ENCODE data around the gene EIF3F.
"Not testable (repeated sequence)": the region's sequence is repeated elsewhere in the genome, so short reads cannot be mapped to it uniquely, and the experiment has no call there.

The EIF3F gene

GRCh38 chr11:7973011-7973410 is 14.1 kb upstream of the EIF3F start:
- no peak overlapping the region for H3K4me3 Mint-ChIP-seq
- no peaks in the 10 kb centered on the region for H3K4me1 Mint-ChIP-seq (ENCODE audit: low read depth)
- H3K27ac Mint-ChIP-seq: no peak overlapping the region
- DNase-seq: no peak
- no peaks in the 10 kb centered on the region for H3K36me3 Mint-ChIP-seq (ENCODE audit: low read depth)
- peaks cover 16% of the 10 kb centered on the region for H3K27me3 Mint-ChIP-seq
- H3K9me3 Mint-ChIP-seq: no peaks in the 10 kb centered on the region

GRCh38 chr11:7974668-7975067 is 12.5 kb upstream of the EIF3F start:
- Mint-ChIP-seq H3K27me3 (peaks cover 13% of the 10 kb centered on the region), H3K4me3 (no peak overlapping the region), H3K36me3 (ENCODE audit: low read depth) (no peaks in the 10 kb centered on the region), H3K27ac (no peak overlapping the region), H3K9me3 (no peaks in the 10 kb centered on the region), H3K4me1 (ENCODE audit: low read depth) (no peaks in the 10 kb centered on the region)
- no peak for DNase-seq

GRCh38 chr11:7977232-7977917 is 9.8 kb upstream of the EIF3F start:
- H3K27me3 Mint-ChIP-seq: peaks cover 9% of the 10 kb centered on the region
- no peaks in the 10 kb centered on the region for H3K9me3 Mint-ChIP-seq
- H3K4me1 Mint-ChIP-seq (ENCODE audit: low read depth): no peaks in the 10 kb centered on the region
- H3K36me3 Mint-ChIP-seq (ENCODE audit: low read depth): no peaks in the 10 kb centered on the region
- H3K27ac Mint-ChIP-seq: no peak overlapping the region
- no peak overlapping the region for H3K4me3 Mint-ChIP-seq
- DNase-seq: no peak

- no peak for DNase-seq
- no peak overlapping the region for H3K4me3 Mint-ChIP-seq
- H3K9me3 Mint-ChIP-seq: no peaks in the 10 kb centered on the region
- H3K36me3 Mint-ChIP-seq (ENCODE audit: low read depth): no peaks in the 10 kb centered on the region
- H3K27ac Mint-ChIP-seq: no peak overlapping the region
- peaks cover 10% of the 10 kb centered on the region for H3K4me1 Mint-ChIP-seq (ENCODE audit: low read depth)
- H3K27me3 Mint-ChIP-seq: no peaks in the 10 kb centered on the region
These were observed 5.4 kb upstream of the EIF3F start for GRCh38 chr11:7981619-7982157.

- DNase-seq: no peak
- Mint-ChIP-seq H3K4me1 (ENCODE audit: low read depth) (peaks cover 12% of the 10 kb centered on the region), H3K27ac (no peak overlapping the region), H3K36me3 (ENCODE audit: low read depth) (peaks cover 5% of the 10 kb centered on the region), H3K4me3 (no peak overlapping the region), H3K9me3 (no peaks in the 10 kb centered on the region), H3K27me3 (no peaks in the 10 kb centered on the region)
These were observed 4.5 kb upstream of the EIF3F start for GRCh38 chr11:7982582-7983119.

- Mint-ChIP-seq H3K4me3 (no peak overlapping the region), H3K27me3 (no peaks in the 10 kb centered on the region), H3K4me1 (ENCODE audit: low read depth) (peaks cover 21% of the 10 kb centered on the region), H3K9me3 (no peaks in the 10 kb centered on the region), H3K27ac (no peak overlapping the region), H3K36me3 (ENCODE audit: low read depth) (peaks cover 18% of the 10 kb centered on the region)
- DNase-seq: no peak
These were observed 3.1 kb upstream of the EIF3F start for GRCh38 chr11:7983832-7984590.

- H3K9me3 Mint-ChIP-seq, DNase-seq, H3K27me3 Mint-ChIP-seq: not testable (repeated sequence)
- H3K4me1 Mint-ChIP-seq (ENCODE audit: low read depth): peaks cover 43% of the 10 kb centered on the region
- H3K36me3 Mint-ChIP-seq (ENCODE audit: low read depth): peaks cover 50% of the 10 kb centered on the region
- peak overlapping the region; percentile 93 for H3K4me3 Mint-ChIP-seq
- peak overlapping the region; percentile 96 for H3K27ac Mint-ChIP-seq
These were observed 385 bp downstream of the EIF3F start for GRCh38 chr11:7987560-7987883.

- Mint-ChIP-seq H3K4me1 (ENCODE audit: low read depth) (peaks cover 17% of the 10 kb centered on the region), H3K27me3 (no peaks in the 10 kb centered on the region), H3K9me3 (no peaks in the 10 kb centered on the region), H3K36me3 (ENCODE audit: low read depth) (peaks cover 95% of the 10 kb centered on the region), H3K4me3 (no peak overlapping the region), H3K27ac (peak overlapping the region; percentile 65)
- DNase-seq: no peak
These were observed 7.6 kb downstream of the EIF3F start for GRCh38 chr11:7994581-7995278.

- Mint-ChIP-seq H3K4me1 (ENCODE audit: low read depth) (peaks cover 4% of the 10 kb centered on the region), H3K27me3 (no peaks in the 10 kb centered on the region), H3K4me3 (no peak overlapping the region), H3K9me3 (no peaks in the 10 kb centered on the region), H3K27ac (peak overlapping the region; percentile 37), H3K36me3 (ENCODE audit: low read depth) (peaks cover 69% of the 10 kb centered on the region)
- no peak for DNase-seq
These were observed 12.7 kb downstream of the EIF3F start for GRCh38 chr11:7999795-8000194.

GRCh38 chr11:8000390-8000789 is 13.3 kb downstream of the EIF3F start:
- Mint-ChIP-seq H3K9me3 (no peaks in the 10 kb centered on the region), H3K27ac (peak overlapping the region; percentile 37), H3K36me3 (ENCODE audit: low read depth) (peaks cover 63% of the 10 kb centered on the region), H3K4me3 (no peak overlapping the region), H3K4me1 (ENCODE audit: low read depth) (peaks cover 4% of the 10 kb centered on the region), H3K27me3 (no peaks in the 10 kb centered on the region)
- DNase-seq: no peak

- no peaks in the 10 kb centered on the region for H3K27me3 Mint-ChIP-seq
- H3K4me3 Mint-ChIP-seq: no peak overlapping the region
- H3K9me3 Mint-ChIP-seq: no peaks in the 10 kb centered on the region
- no peak overlapping the region for H3K27ac Mint-ChIP-seq
- DNase-seq: no peak
- H3K4me1 Mint-ChIP-seq (ENCODE audit: low read depth): peaks cover 4% of the 10 kb centered on the region
- peaks cover 40% of the 10 kb centered on the region for H3K36me3 Mint-ChIP-seq (ENCODE audit: low read depth)
These were observed 15.5 kb downstream of the EIF3F start for GRCh38 chr11:8002676-8003075.

- Mint-ChIP-seq H3K9me3 (no peaks in the 10 kb centered on the region), H3K27me3 (no peaks in the 10 kb centered on the region), H3K36me3 (ENCODE audit: low read depth) (peaks cover 35% of the 10 kb centered on the region), H3K4me3 (no peak overlapping the region), H3K27ac (no peak overlapping the region), H3K4me1 (ENCODE audit: low read depth) (peaks cover 4% of the 10 kb centered on the region)
- DNase-seq: no peak
These were observed 16.1 kb downstream of the EIF3F start for GRCh38 chr11:8003187-8003586.

GRCh38 chr11:8004008-8004407 is 16.9 kb downstream of the EIF3F start:
- Mint-ChIP-seq H3K4me1 (ENCODE audit: low read depth) (peaks cover 4% of the 10 kb centered on the region), H3K27ac (no peak overlapping the region), H3K27me3 (peaks cover 5% of the 10 kb centered on the region), H3K36me3 (ENCODE audit: low read depth) (peaks cover 27% of the 10 kb centered on the region), H3K9me3 (no peaks in the 10 kb centered on the region), H3K4me3 (no peak overlapping the region)
- DNase-seq: no peak

- no peaks in the 10 kb centered on the region for H3K9me3 Mint-ChIP-seq
- peaks cover 4% of the 10 kb centered on the region for H3K4me1 Mint-ChIP-seq (ENCODE audit: low read depth)
- DNase-seq: no peak
- H3K27me3 Mint-ChIP-seq: peaks cover 5% of the 10 kb centered on the region
- no peak overlapping the region for H3K27ac Mint-ChIP-seq
- no peak overlapping the region for H3K4me3 Mint-ChIP-seq
- peaks cover 12% of the 10 kb centered on the region for H3K36me3 Mint-ChIP-seq (ENCODE audit: low read depth)
These were observed 18.4 kb downstream of the EIF3F start for GRCh38 chr11:8005556-8005955.

Data from activated T-cell treated with anti-CD3 and anti-CD28 coated beads, Interleukin-2, amount 50 U/mL, for 24 hours (primary cell).